Thyroid gland (tissue), 4 donors: ENCODE measurements around the gene LDAF1. TPM values are rescaled to one million over a fixed set of nuclear protein-coding genes. Genes with fewer than 3 reads are reported as not detected.

Experiments
- DNase-seq, 2 donors: peaks; one replicate each; pipeline ENCODE4 v3.0.0-alpha.2; 2019
- H3K27ac ChIP-seq, 3 donors: fragments of 200-600 bp; sonication (generic); 1 replicate in 2 of 3; 2 replicates in 1 of 3; pipeline ENCODE4 v1.5.1; 2016 to 2019; ENCODE audit warnings: mild to moderate bottlenecking in 1 of 3, moderate library complexity in 1 of 3
- H3K27me3 ChIP-seq: fragments of 200-600 bp; sonication (generic); one replicate; pipeline ENCODE4 v1.5.1; 2019
- H3K36me3 ChIP-seq, 2 donors: fragments of 200-600 bp; sonication (generic); one replicate each; pipeline ENCODE4 v1.5.1; 2016 to 2019
- H3K4me1 ChIP-seq, 2 donors: fragments of 200-600 bp; sonication (generic); one replicate each; pipeline ENCODE4 v1.5.1; 2017 to 2019
- H3K4me3 ChIP-seq, 3 donors: fragments of 200-600 bp; sonication (generic); replicated peaks in 1 of 3; 1 replicate in 2 of 3; 2 replicates in 1 of 3; pipeline ENCODE4 v1.5.1; 2016; ENCODE audit warnings: mild to moderate bottlenecking in 1 of 3
- H3K9me3 ChIP-seq: fragments of 200-600 bp; sonication (generic); one replicate; pipeline ENCODE4 v1.5.1; 2017
- POLR2A ChIP-seq, 2 donors: fragments of 450-650 bp; IDR thresholded peaks; one replicate each; pipeline ENCODE4 v1.6.1; 2017; ENCODE audit warnings: antibody characterized with exemption in 2 of 2, mild to moderate bottlenecking in 2 of 2, moderate library complexity in 1 of 2
- WGBS, 2 donors: methylation state at CpG; one replicate each; pipeline ENCODE4 v1.1.5; 2017; 5-methylcytosine and 5-hydroxymethylcytosine counted together
- intact Hi-C: fragments of 100-400 bp; cut with DNase I; formaldehyde crosslinking; loops from one replicate; pipeline ENCODE4 v1.15.1; 2023
- total RNA-seq, 4 donors: library from RNA; depleted of rRNA; stranded (reverse); fragments of >200 nt; gene quantifications; one replicate each; pipeline ENCODE4 v1.2.3, GENCODE V29; 2016
- TF ChIP-seq, protein P1 (sequence below), 6 experiments: fragments of 200-600 bp in 3 of 6; fragments of 450-650 bp in 3 of 6; sonication (generic) in 3 of 6; IDR thresholded peaks; one replicate each; pipeline ENCODE4 v1.5.1; 2016 to 2019; ENCODE audit warnings: antibody characterized with exemption in 6 of 6, mild to moderate bottlenecking in 2 of 6, inconsistent platforms in 1 of 6, moderate library complexity in 1 of 6

Gene LDAF1
- total RNA-seq, 4 donors from 2014 or later: 23.0 to 84.0 (median 68.2) TPM

- no peaks in the 10 kb centered on the region for H3K4me1 ChIP-seq
- no peaks in the 10 kb centered on the region for H3K27me3 ChIP-seq
- no peak for DNase-seq
- H3K36me3 ChIP-seq: no peaks in the 10 kb centered on the region
- no peak overlapping the region for H3K27ac ChIP-seq
- TF ChIP-seq, protein P1, sequence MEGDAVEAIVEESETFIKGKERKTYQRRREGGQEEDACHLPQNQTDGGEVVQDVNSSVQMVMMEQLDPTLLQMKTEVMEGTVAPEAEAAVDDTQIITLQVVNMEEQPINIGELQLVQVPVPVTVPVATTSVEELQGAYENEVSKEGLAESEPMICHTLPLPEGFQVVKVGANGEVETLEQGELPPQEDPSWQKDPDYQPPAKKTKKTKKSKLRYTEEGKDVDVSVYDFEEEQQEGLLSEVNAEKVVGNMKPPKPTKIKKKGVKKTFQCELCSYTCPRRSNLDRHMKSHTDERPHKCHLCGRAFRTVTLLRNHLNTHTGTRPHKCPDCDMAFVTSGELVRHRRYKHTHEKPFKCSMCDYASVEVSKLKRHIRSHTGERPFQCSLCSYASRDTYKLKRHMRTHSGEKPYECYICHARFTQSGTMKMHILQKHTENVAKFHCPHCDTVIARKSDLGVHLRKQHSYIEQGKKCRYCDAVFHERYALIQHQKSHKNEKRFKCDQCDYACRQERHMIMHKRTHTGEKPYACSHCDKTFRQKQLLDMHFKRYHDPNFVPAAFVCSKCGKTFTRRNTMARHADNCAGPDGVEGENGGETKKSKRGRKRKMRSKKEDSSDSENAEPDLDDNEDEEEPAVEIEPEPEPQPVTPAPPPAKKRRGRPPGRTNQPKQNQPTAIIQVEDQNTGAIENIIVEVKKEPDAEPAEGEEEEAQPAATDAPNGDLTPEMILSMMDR (IDR thresholded peaks at IDR 0.05): no peak
- TF ChIP-seq POLR2A (IDR thresholded peaks at IDR 0.05): no peak
- WGBS, 2 donors: 77 to 84% methylated on average over 9 of the region's 9 CpGs
- H3K4me3 ChIP-seq: no peak overlapping the region
- H3K9me3 ChIP-seq: no peaks in the 10 kb centered on the region
- intact Hi-C loops: no loop called here
These were observed 65.3 kb downstream of the LDAF1 start for GRCh38 chr16:21223787-21224186.

DNA sequence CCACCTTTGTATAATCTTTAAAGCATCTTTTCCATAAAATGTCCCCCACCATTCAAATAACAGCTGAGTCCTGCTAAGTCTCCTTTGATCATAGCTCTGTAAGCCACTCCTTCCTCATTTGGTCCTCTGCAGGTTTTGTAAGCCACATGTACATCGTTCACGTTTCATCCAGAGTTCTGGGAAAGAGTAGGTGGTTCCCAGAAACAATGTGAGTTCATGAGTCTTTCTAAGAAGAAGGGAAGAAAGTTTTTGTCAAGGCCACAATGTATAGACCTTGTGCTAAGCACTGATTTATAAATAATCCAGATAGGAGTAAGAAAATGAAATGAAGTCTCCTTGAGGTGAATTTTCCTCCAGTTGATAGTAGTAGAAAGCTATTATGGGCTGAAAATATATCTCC lies 66.3 kb downstream of the LDAF1 start:
- Histone ChIP-seq H3K27me3 (no peaks in the 10 kb centered on the region), H3K4me1 (no peaks in the 10 kb centered on the region), H3K27ac (no peak overlapping the region), H3K4me3 (no peak overlapping the region), H3K36me3 (no peaks in the 10 kb centered on the region), H3K9me3 (no peaks in the 10 kb centered on the region)
- intact Hi-C loops: no loop called here
- no peak for TF ChIP-seq POLR2A (IDR thresholded peaks at IDR 0.05)
- TF ChIP-seq, protein P1 (IDR thresholded peaks at IDR 0.05): no peak
- DNase-seq: no peak
- WGBS, 2 donors: 66 to 80% methylated on average over 2 of the region's 2 CpGs

GRCh38 chr16:21226749-21227148 lies 68.3 kb downstream of the LDAF1 start:
- no peaks in the 10 kb centered on the region for H3K4me1 ChIP-seq

GRCh38 chr16:21227866-21228265 lies 69.4 kb downstream of the LDAF1 start:
- H3K36me3 ChIP-seq: no peaks in the 10 kb centered on the region
- no peak for TF ChIP-seq POLR2A (IDR thresholded peaks at IDR 0.05)
- TF ChIP-seq, protein P1 (IDR thresholded peaks at IDR 0.05): no peak
- intact Hi-C loops: no loop called here
- no peak overlapping the region for H3K4me3 ChIP-seq
- H3K4me1 ChIP-seq: no peaks in the 10 kb centered on the region
- H3K9me3 ChIP-seq: no peaks in the 10 kb centered on the region
- H3K27ac ChIP-seq: no peak overlapping the region
- no peak for DNase-seq
- H3K27me3 ChIP-seq: no peaks in the 10 kb centered on the region

More at GRCh38 chr16:21226749-21227148, 68.3 kb downstream of the LDAF1 start:
- no peaks in the 10 kb centered on the region for H3K36me3 ChIP-seq
- H3K27ac ChIP-seq: no peak overlapping the region
- no peak overlapping the region for H3K4me3 ChIP-seq
- no peak for DNase-seq
- H3K9me3 ChIP-seq: no peaks in the 10 kb centered on the region
- H3K27me3 ChIP-seq: no peaks in the 10 kb centered on the region
- TF ChIP-seq, protein P1 (IDR thresholded peaks at IDR 0.05): no peak
- no peak for TF ChIP-seq POLR2A (IDR thresholded peaks at IDR 0.05)
- intact Hi-C loops: no loop called here

DNA sequence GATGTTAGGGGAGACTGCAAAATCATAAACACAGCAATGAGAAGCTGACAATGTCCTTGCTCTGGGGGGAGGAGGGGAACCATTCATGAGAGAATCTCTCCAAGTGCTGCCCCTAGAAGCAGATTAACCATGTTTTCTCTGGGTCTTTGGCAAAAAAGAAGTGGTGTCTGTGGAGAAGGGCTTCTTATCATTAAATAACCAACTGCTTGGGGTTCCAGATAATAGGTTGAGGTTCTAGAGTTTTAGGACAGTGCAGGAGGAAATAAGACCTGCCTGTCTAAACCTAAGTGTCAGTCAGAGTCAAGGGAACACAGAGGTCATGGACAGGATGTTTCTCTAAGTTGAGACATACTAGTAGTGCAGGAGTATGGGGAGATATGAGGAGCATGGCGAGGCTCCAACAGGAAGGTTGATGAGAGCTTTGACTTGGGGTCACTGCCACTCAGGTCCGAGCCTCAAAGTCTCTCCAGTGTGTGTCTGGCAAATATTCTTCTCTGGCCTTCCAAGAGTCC lies 69.9 kb downstream of the LDAF1 start:
- Histone ChIP-seq H3K27me3 (no peaks in the 10 kb centered on the region), H3K4me1 (no peaks in the 10 kb centered on the region), H3K36me3 (no peaks in the 10 kb centered on the region), H3K9me3 (no peaks in the 10 kb centered on the region), H3K27ac (no peak overlapping the region), H3K4me3 (no peak overlapping the region)
- 82 to 88% methylated on average over 2 of the region's 2 CpGs for WGBS, 2 donors
- no peak for TF ChIP-seq POLR2A (IDR thresholded peaks at IDR 0.05)
- TF ChIP-seq, protein P1 (IDR thresholded peaks at IDR 0.05): no peak
- DNase-seq: no peak
- intact Hi-C loops: no loop called here

Other genes with a start within 250 kb of the LDAF1 start
- gene DNAH3, start 7.8 kb upstream of the LDAF1 start, total RNA-seq: under 1 TPM in 1 of 4 donors, not detected in 3; 0.15 TPM
- gene ZP2, start 52.9 kb downstream of the LDAF1 start, total RNA-seq: under 1 TPM in 1 of 4 donors, not detected in 3; 0.63 TPM
- not detected for gene ANKS4B, start 75.0 kb downstream of the LDAF1 start, total RNA-seq
- gene CRYM, start 119.6 kb downstream of the LDAF1 start, total RNA-seq: under 1 TPM in 1 of 4 donors, not detected in 3; 0.81 TPM